HCT116 (cell line): ENCODE results near the gene CENATAC. TPM values are rescaled to one million over a fixed set of nuclear protein-coding genes. Genes with fewer than 3 reads are reported as not detected.

ENCODE experiments used
- ATAC-seq: fragments of 200-7000 bp; cut with Tn5 transposase; 2 replicates; pipeline ENCODE4 v1.9.1; 2020; ENCODE audit warnings: mild to moderate bottlenecking, moderate library complexity
- BruUV-seq: library from RNA; stranded (reverse); fragments of 400-500 nt; replicated peaks from 2 replicates; lab custom pipeline; 2021; lab: Mats Ljungman, UMichigan
- CTCF ChIA-PET: fragments of 300-600 bp; sonication (Branson Sonifier 250); formaldehyde crosslinking; loops from one replicate; lab custom pipeline; 2021; ENCODE audit warnings: antibody characterized with exemption; lab: Charles Lee
- POLR2A ChIA-PET: fragments of 300-600, 350-600 bp; sonication (Branson Sonifier 250); formaldehyde crosslinking; loops from one replicate; lab custom pipeline; 2021; ENCODE audit warnings: antibody characterized with exemption; lab: Charles Lee
- RAD21 ChIA-PET, 2 experiments: fragments of 300-600 bp; sonication (Branson Sonifier 250); formaldehyde crosslinking; loops; one replicate each; lab custom pipeline; 2023; ENCODE audit warnings: low total read pairs in 2 of 2; ENCODE audit not compliant: uncharacterized antibody in 2 of 2, unreplicated experiment in 2 of 2, low non-redundant PET in 1 of 2; lab: Charles Lee
- DNase-seq: peaks from one replicate; pipeline ENCODE4 v3.0.0-alpha.2; 2010; ENCODE audit warnings: low read depth, low spot score
- H2AFZ ChIP-seq: fragments of 200-600 bp; shearing (Covaris generic), sonication (generic); 2 replicates; pipeline ENCODE4 v1.6.1; 2017; ENCODE audit warnings: low read depth, mixed run types, mixed read lengths, antibody characterized with exemption, low read length; ENCODE audit not compliant: poor library complexity, severe bottlenecking
- H3K27ac ChIP-seq: 2 replicates; pipeline ENCODE4 v1.5.1; 2012; ENCODE audit warnings: low read depth, low read length
- H3K27me3 ChIP-seq: fragments of 200-600 bp; sonication (generic); 2 replicates; pipeline ENCODE4 v1.6.1; 2016; ENCODE audit warnings: mixed run types, low read length, mixed read lengths; ENCODE audit not compliant: insufficient read depth
- H3K36me3 ChIP-seq, 2 experiments: fragments of 200-500 bp in 1 of 2; fragments of 200-600 bp in 1 of 2; sonication (Bioruptor generic) in 1 of 2; sonication (generic) in 1 of 2; 2 replicates each; pipeline versions ENCODE4 v1.5.1 to v1.6.1; 2014 to 2016; ENCODE audit warnings: low read length in 2 of 2, inconsistent platforms in 1 of 2, mixed read lengths in 1 of 2, mixed run types in 1 of 2; ENCODE audit not compliant: insufficient read depth in 2 of 2, control insufficient read depth in 1 of 2
- H3K4me1 ChIP-seq, 2 experiments: fragments of 200-600 bp in 1 of 2; sonication (generic) in 1 of 2; 2 replicates each; pipeline versions ENCODE4 v1.5.1 to v1.6.1; 2012 to 2017; ENCODE audit warnings: low read length in 2 of 2, inconsistent platforms in 1 of 2, mild to moderate bottlenecking in 1 of 2, mixed read lengths in 1 of 2, mixed run types in 1 of 2, moderate library complexity in 1 of 2; ENCODE audit not compliant: insufficient read depth in 2 of 2, control insufficient read depth in 1 of 2
- H3K4me2 ChIP-seq: fragments of 200-600 bp; sonication (generic); 2 replicates; pipeline ENCODE4 v1.6.1; 2017; ENCODE audit warnings: mixed run types, low read length, mixed read lengths
- H3K4me3 ChIP-seq, 2 experiments: fragments of 200-600 bp in 1 of 2; sonication (generic) in 1 of 2; replicated peaks in 1 of 2; 2 replicates each; pipeline ENCODE4 v1.5.1; 2011 to 2016; ENCODE audit warnings: low read length in 2 of 2, control low read depth in 1 of 2, low read depth in 1 of 2, mild to moderate bottlenecking in 1 of 2, mixed read lengths in 1 of 2, mixed run types in 1 of 2
- H3K79me2 ChIP-seq: fragments of 200-600 bp; sonication (generic); 2 replicates; pipeline ENCODE4 v1.6.1; 2017; ENCODE audit warnings: mild to moderate bottlenecking, mixed run types, low read length, moderate library complexity, mixed read lengths; ENCODE audit not compliant: insufficient read depth
- H3K9ac ChIP-seq: fragments of 200-600 bp; sonication (generic); 2 replicates; pipeline ENCODE4 v1.6.1; 2016; ENCODE audit warnings: low read length, mixed read lengths
- H3K9me2 ChIP-seq: fragments of 200-600 bp; sonication (generic), shearing (Covaris generic); 2 replicates; pipeline ENCODE4 v1.6.1; 2017; ENCODE audit warnings: mixed run types, mild to moderate bottlenecking, moderate library complexity; ENCODE audit not compliant: insufficient read depth
- H3K9me3 ChIP-seq, 2 experiments: fragments of 200-500 bp in 1 of 2; fragments of 200-600 bp in 1 of 2; sonication (Bioruptor generic) in 1 of 2; sonication (generic) in 1 of 2; 2 replicates each; pipeline ENCODE4 v1.6.1; 2014 to 2017; ENCODE audit warnings: low read length in 2 of 2, mixed read lengths in 2 of 2, inconsistent platforms in 1 of 2, low read depth in 1 of 2, mild to moderate bottlenecking in 1 of 2, mixed run types in 1 of 2, moderate library complexity in 1 of 2; ENCODE audit not compliant: control insufficient read depth in 1 of 2, insufficient read depth in 1 of 2
- H4K20me1 ChIP-seq: fragments of 200-600 bp; sonication (generic), shearing (Covaris generic); 2 replicates; pipeline ENCODE4 v1.6.1; 2017; ENCODE audit warnings: mixed run types, mild to moderate bottlenecking, moderate library complexity; ENCODE audit not compliant: insufficient read depth
- CEBPB ChIP-seq: IDR thresholded peaks from 2 replicates; pipeline ENCODE4 v1.6.1; 2012; ENCODE audit warnings: low read depth
- CTCF ChIP-seq, 3 experiments: fragments of 200-600 bp in 1 of 3; sonication (generic) in 1 of 3; IDR thresholded peaks in 2 of 3; conservative IDR thresholded peaks in 1 of 3; 2 replicates each; pipeline ENCODE4 v1.5.1; 2012 to 2017; ENCODE audit warnings: low read depth in 2 of 3, low read length in 2 of 3, antibody characterized with exemption in 1 of 3, borderline replicate concordance in 1 of 3, control low read depth in 1 of 3, mild to moderate bottlenecking in 1 of 3, mixed read lengths in 1 of 3, mixed run types in 1 of 3, moderate library complexity in 1 of 3; ENCODE audit not compliant: insufficient read depth in 1 of 3
- EGR1 ChIP-seq: IDR thresholded peaks from 2 replicates; pipeline ENCODE4 v1.6.1; 2012; ENCODE audit warnings: low read depth
- ELF1 ChIP-seq: IDR thresholded peaks from 2 replicates; pipeline ENCODE4 v1.6.1; 2012; ENCODE audit warnings: low read depth, borderline replicate concordance
- EZH2 ChIP-seq: fragments of 200-600 bp; sonication (generic); IDR thresholded peaks from 2 replicates; pipeline ENCODE4 v1.6.1; 2017; ENCODE audit warnings: antibody characterized with exemption, mixed run types
- JUND ChIP-seq: IDR thresholded peaks from 2 replicates; pipeline ENCODE4 v1.6.1; 2012
- MAX ChIP-seq: IDR thresholded peaks from 2 replicates; pipeline ENCODE4 v1.6.1; 2012
- POLR2AphosphoS5 ChIP-seq: IDR thresholded peaks from 2 replicates; pipeline ENCODE4 v1.6.1; 2011; ENCODE audit warnings: mild to moderate bottlenecking, low read depth, low read length, moderate library complexity
- RAD21 ChIP-seq: IDR thresholded peaks from 2 replicates; pipeline ENCODE4 v1.6.1; 2012; ENCODE audit warnings: low read depth, mild to moderate bottlenecking
- SP1 ChIP-seq: IDR thresholded peaks from 2 replicates; pipeline ENCODE4 v1.6.1; 2012; ENCODE audit warnings: low read depth
- TCF7L2 ChIP-seq: IDR thresholded peaks from 2 replicates; pipeline ENCODE4 v1.7.0; 2011; ENCODE audit warnings: borderline replicate concordance, inconsistent platforms; ENCODE audit not compliant: insufficient read depth, insufficient read length; ENCODE audit errors: extremely low read depth
- YY1 ChIP-seq: IDR thresholded peaks from 2 replicates; pipeline ENCODE4 v1.6.1; 2011; ENCODE audit warnings: low read length, low read depth, moderate library complexity, mild to moderate bottlenecking; ENCODE audit not compliant: insufficient replicate concordance; ENCODE audit errors: extremely low read depth
- ZFX ChIP-seq: fragments of 450-650 bp; IDR thresholded peaks from 2 replicates; pipeline ENCODE4 v1.6.1; 2017
- intact Hi-C: fragments of 100-400 bp; cut with micrococcal nuclease; formaldehyde crosslinking; loops from 2 replicates; pipeline ENCODE4 v1.10.0; 2022
- total RNA-seq: library from RNA; stranded (reverse); gene quantifications from one replicate; pipeline ENCODE4 v1.2.1, GENCODE V29; 2021; ENCODE audit not compliant: unreplicated experiment

The CENATAC gene
- total RNA-seq, 1 experiment from 2014 or later: 28.9 TPM

- Histone ChIP-seq H4K20me1 (no peaks in the 10 kb centered on the region), H2AFZ (no peak overlapping the region), H3K27ac (no peak overlapping the region), H3K4me2 (peak overlapping the region; percentile 44), H3K4me1 (peaks cover 12 to 27% of the 10 kb centered on the region in 2 experiments), H3K9me2 (no peaks in the 10 kb centered on the region), H3K27me3 (no peaks in the 10 kb centered on the region), H3K36me3 (no peaks in the 10 kb centered on the region), H3K9me3 (no peaks in the 10 kb centered on the region), H3K4me3 (no peak overlapping the region), H3K9ac (no peak overlapping the region), H3K79me2 (peaks cover 1% of the 10 kb centered on the region)
- ChIA-PET RAD21 (no interaction called here), POLR2A (interaction anchor here (0.6 to 1.0 kb wide), 2 partner anchors 29 to 39 kb away, joined by 3 to 4 read pairs; partner anchors contain the start of gene DPAGT1), CTCF (no interaction called here)
- TF ChIP-seq JUND (0 out of 2 replicates have a peak, but pooled peaks have one; percentile 18), EGR1 (no peak), TCF7L2 (no peak), CEBPB (0 out of 2 replicates have a peak, but pooled peaks have one; percentile 18), ELF1 (no peak)
- ATAC-seq (no peak), DNase-seq (no peak)
- intact Hi-C loops: no loop called here
- no TSS peak for BruUV-seq
Measured at GRCh38 chr11:119062779-119063178, 64.8 kb downstream of the CENATAC start.

GRCh38 chr11:119065369-119065768 lies 67.4 kb downstream of the CENATAC start:
- ATAC-seq: peak; percentile 64
- RAD21 ChIA-PET: interaction anchor here in 1 of 2 experiments (1.0 kb wide), 1 partner anchor 273 kb away, joined by 3 read pairs; no protein-coding TSS in a partner anchor
- intact Hi-C loops: no loop called here

More at GRCh38 chr11:119065369-119065768, 67.4 kb downstream of the CENATAC start:
- CTCF ChIA-PET: no interaction called here
- Histone ChIP-seq H3K27me3 (no peaks in the 10 kb centered on the region), H3K4me2 (no peak overlapping the region), H3K9me2 (no peaks in the 10 kb centered on the region)
- TF ChIP-seq RAD21: peak; percentile 65
- no peak for TF ChIP-seq YY1
- no peak for TF ChIP-seq SP1
- TF ChIP-seq EZH2: no peak
- TF ChIP-seq MAX: no peak
- TF ChIP-seq POLR2AphosphoS5: no peak
- TF ChIP-seq ZFX: no peak
- no peak for TF ChIP-seq JUND
- TF ChIP-seq CTCF (IDR thresholded peaks at IDR 0.05 in 2 of 3, conservative IDR thresholded peaks at IDR 0.05 in 1 of 3; ENCODE audit: borderline replicate concordance in 1 of 3, insufficient read depth in 1 of 3, low read depth in 2 of 3, low read length in 2 of 3): peak; percentile 56 to 64 (median 58); a peak in 5 of 6 replicates
- TF ChIP-seq EGR1: no peak
- TF ChIP-seq, all 23 proteins: peak for 2
- Histone ChIP-seq H3K9me3 (no peaks in the 10 kb centered on the region), H3K27ac (no peak overlapping the region), H2AFZ (no peak overlapping the region), H3K79me2 (peaks cover 14% of the 10 kb centered on the region), H3K9ac (no peak overlapping the region), H3K4me3 (no peak overlapping the region), H3K36me3 (peaks cover 2 to 4% of the 10 kb centered on the region in 2 experiments; a peak in 3 of 4 replicates), H4K20me1 (no peaks in the 10 kb centered on the region), H3K4me1 (peaks cover 9 to 21% of the 10 kb centered on the region in 2 experiments)
- BruUV-seq: TSS peak; percentile 27
- POLR2A ChIA-PET: no interaction called here
- DNase-seq: no peak
